H9 (cell line): Measurements from ENCODE around the gene SFMBT2. TPM values are rescaled to one million over a fixed set of nuclear protein-coding genes. Genes with fewer than 3 reads are reported as not detected.
"Not testable (repeated sequence)": the region's sequence is repeated elsewhere in the genome, so short reads cannot be mapped to it uniquely, and the experiment has no call there.

Source experiments
- DNase-seq: peaks from one replicate; pipeline ENCODE4 v3.0.0-alpha.2; 2017
- H2AFZ ChIP-seq: one replicate; pipeline ENCODE4 v1.6.1; 2013; ENCODE audit warnings: mild to moderate bottlenecking, low read length, control low read depth, moderate library complexity
- H2AK5ac ChIP-seq: 2 replicates; pipeline ENCODE4 v1.6.1; 2013; ENCODE audit warnings: low read length, control low read depth, mixed read lengths; ENCODE audit not compliant: insufficient read length
- H2BK120ac ChIP-seq: one replicate; pipeline ENCODE4 v1.6.1; 2013; ENCODE audit warnings: low read depth, mild to moderate bottlenecking, low read length, control low read depth, inconsistent platforms; ENCODE audit not compliant: poor library complexity, severe bottlenecking
- H2BK12ac ChIP-seq: 2 replicates; pipeline ENCODE4 v1.6.1; 2013; ENCODE audit warnings: low read length, control low read depth, mixed read lengths, low read depth; ENCODE audit not compliant: insufficient read length
- H2BK15ac ChIP-seq: 2 replicates; pipeline ENCODE4 v1.6.1; 2013; ENCODE audit warnings: low read depth, low read length, control low read depth
- H2BK20ac ChIP-seq: one replicate; pipeline ENCODE4 v1.6.1; 2013; ENCODE audit warnings: low read depth, mild to moderate bottlenecking, low read length, control low read depth, inconsistent platforms; ENCODE audit not compliant: poor library complexity, severe bottlenecking
- H2BK5ac ChIP-seq: 2 replicates; pipeline ENCODE4 v1.6.1; 2013; ENCODE audit warnings: low read length, control low read depth, mixed read lengths; ENCODE audit not compliant: insufficient read length
- H3K14ac ChIP-seq: 2 replicates; pipeline ENCODE4 v1.6.1; 2013; ENCODE audit warnings: low read length, control low read depth; ENCODE audit not compliant: insufficient read depth
- H3K18ac ChIP-seq: 2 replicates; pipeline ENCODE4 v1.6.1; 2013; ENCODE audit warnings: low read depth, mild to moderate bottlenecking, mixed read lengths, low read length, control low read depth; ENCODE audit not compliant: insufficient read length
- H3K23ac ChIP-seq: 2 replicates; pipeline ENCODE4 v1.6.1; 2013; ENCODE audit warnings: low read length, control low read depth, mixed read lengths, low read depth; ENCODE audit not compliant: insufficient read length
- H3K23me2 ChIP-seq: 2 replicates; pipeline ENCODE4 v1.6.1; 2013; ENCODE audit warnings: low read depth, mild to moderate bottlenecking, mixed read lengths, low read length, control low read depth; ENCODE audit not compliant: insufficient read length, poor library complexity, severe bottlenecking
- H3K27ac ChIP-seq: 2 replicates; pipeline ENCODE4 v1.5.1; 2013; ENCODE audit warnings: low read length, control low read depth, mixed read lengths, low read depth; ENCODE audit not compliant: insufficient read length
- H3K27me3 ChIP-seq: 2 replicates; pipeline ENCODE4 v1.6.1; 2013; ENCODE audit warnings: low read length, control low read depth, inconsistent platforms; ENCODE audit not compliant: insufficient read depth
- H3K4ac ChIP-seq: 2 replicates; pipeline ENCODE4 v1.6.1; 2013; ENCODE audit warnings: low read depth, mild to moderate bottlenecking, control low read depth, inconsistent platforms, low read length, moderate library complexity
- H3K4me1 ChIP-seq: 2 replicates; pipeline ENCODE4 v1.6.1; 2013; ENCODE audit warnings: low read length, control low read depth, inconsistent platforms; ENCODE audit not compliant: insufficient read depth
- H3K4me2 ChIP-seq: 2 replicates; pipeline ENCODE4 v1.6.1; 2013; ENCODE audit warnings: low read length, control low read depth, mixed read lengths; ENCODE audit not compliant: insufficient read length, insufficient read depth
- H3K56ac ChIP-seq: 2 replicates; pipeline ENCODE4 v1.6.1; 2013; ENCODE audit warnings: low read depth, mild to moderate bottlenecking, mixed read lengths, low read length, control low read depth; ENCODE audit not compliant: insufficient read length
- H3K79me1 ChIP-seq: 2 replicates; pipeline ENCODE4 v1.6.1; 2013; ENCODE audit warnings: low read depth, mild to moderate bottlenecking, moderate library complexity, low read length, control low read depth, inconsistent platforms; ENCODE audit not compliant: insufficient read depth, poor library complexity, severe bottlenecking
- H3K79me2 ChIP-seq: 2 replicates; pipeline ENCODE4 v1.6.1; 2013; ENCODE audit warnings: low read length, control low read depth, inconsistent platforms; ENCODE audit not compliant: insufficient read depth
- H3K9ac ChIP-seq: 2 replicates; pipeline ENCODE4 v1.6.1; 2013; ENCODE audit warnings: low read length, control low read depth, mixed read lengths; ENCODE audit not compliant: insufficient read length; ENCODE audit errors: extremely low read depth
- H3K9me3 ChIP-seq: one replicate; pipeline ENCODE4 v1.6.1; 2013; ENCODE audit warnings: low read depth, low read length, inconsistent platforms; ENCODE audit not compliant: control insufficient read depth
- H3T11ph ChIP-seq: one replicate; pipeline ENCODE4 v1.6.1; 2013; ENCODE audit warnings: mild to moderate bottlenecking, low read length, control low read depth, inconsistent platforms
- H4K20me1 ChIP-seq: one replicate; pipeline ENCODE4 v1.6.1; 2013; ENCODE audit not compliant: control insufficient read depth, insufficient read length, insufficient read depth
- H4K5ac ChIP-seq: 2 replicates; pipeline ENCODE4 v1.6.1; 2013; ENCODE audit warnings: low read depth, mild to moderate bottlenecking, mixed read lengths, low read length, control low read depth; ENCODE audit not compliant: insufficient read length
- H4K8ac ChIP-seq: replicated peaks from 2 replicates; pipeline ENCODE4 v1.6.1; 2013; ENCODE audit warnings: low read length, control low read depth, mixed read lengths, low read depth; ENCODE audit not compliant: insufficient read length
- H4K91ac ChIP-seq: 2 replicates; pipeline ENCODE4 v1.6.1; 2013; ENCODE audit warnings: low read depth, mild to moderate bottlenecking, moderate library complexity, mixed read lengths, low read length, control low read depth; ENCODE audit not compliant: insufficient read length
- H3K27ac Mint-ChIP-seq, 3 experiments: 2 replicates in 2 of 3; 3 replicates in 1 of 3; pipeline ENCODE4 v1.8.0; 2020 to 2021; ENCODE audit warnings: mixed read lengths in 3 of 3, mild to moderate bottlenecking in 1 of 3, moderate library complexity in 1 of 3
- H3K27me3 Mint-ChIP-seq: 2 replicates; pipeline ENCODE4 v1.8.0; 2021; ENCODE audit warnings: low read depth, mild to moderate bottlenecking, moderate library complexity, mixed read lengths
- H3K36me3 Mint-ChIP-seq, 3 experiments: 2 replicates in 2 of 3; 3 replicates in 1 of 3; pipeline ENCODE4 v1.8.0; 2020 to 2021; ENCODE audit warnings: low read depth in 3 of 3, mixed read lengths in 3 of 3; ENCODE audit not compliant: insufficient read depth in 1 of 3
- H3K4me1 Mint-ChIP-seq, 2 experiments: 2 replicates each; pipeline ENCODE4 v1.8.0; 2020; ENCODE audit warnings: mixed read lengths in 2 of 2
- H3K4me3 Mint-ChIP-seq, 2 experiments: 2 replicates in 1 of 2; 3 replicates in 1 of 2; pipeline ENCODE4 v1.8.0; 2020 to 2021; ENCODE audit warnings: mild to moderate bottlenecking in 2 of 2, mixed read lengths in 2 of 2, moderate library complexity in 1 of 2
- H3K9me3 Mint-ChIP-seq, 2 experiments: 2 replicates in 1 of 2; 3 replicates in 1 of 2; pipeline ENCODE4 v1.8.0; 2020; ENCODE audit warnings: mild to moderate bottlenecking in 2 of 2, mixed read lengths in 2 of 2, moderate library complexity in 1 of 2
- CTCF ChIP-seq: fragments of 200-600 bp; sonication (generic); conservative IDR thresholded peaks from 3 replicates; pipeline ENCODE4 v1.8.0; 2021; ENCODE audit warnings: antibody characterized with exemption, mild to moderate bottlenecking
- WGBS: extraction: QIAGEN DNeasy Blood & Tissue Kit; methylation state at CpG from one replicate; pipeline ENCODE4 v1.1.7; 2013; ENCODE audit warnings: missing lambda C conversion rate, low lambda C conversion rate, mixed read lengths; ENCODE audit not compliant: insufficient read length; ENCODE audit errors: extremely low coverage; 5-methylcytosine and 5-hydroxymethylcytosine counted together
- total RNA-seq: library from RNA; stranded (reverse); gene quantifications from 2 replicates; pipeline ENCODE4 v1.2.1, GENCODE V29; 2021

Gene SFMBT2
- total RNA-seq, 1 experiment from 2014 or later = 5.3 TPM

- H4K5ac ChIP-seq = no peak overlapping the region
- H3K14ac ChIP-seq = no peak overlapping the region
- no peaks in the 10 kb centered on the region; the same call in 1 of the 2 replicates for H3K4me1 ChIP-seq
- no peak overlapping the region for H3K4ac ChIP-seq
- no peak overlapping the region for H2AFZ ChIP-seq
- H2BK12ac ChIP-seq = no peak overlapping the region
- no peaks in the 10 kb centered on the region for H3K36me3 Mint-ChIP-seq
- no peaks in the 10 kb centered on the region for H3K79me1 ChIP-seq
- no peak overlapping the region for H4K8ac ChIP-seq
- H3T11ph ChIP-seq = no peak overlapping the region
- H3K9me3 Mint-ChIP-seq = no peaks in the 10 kb centered on the region
- no peak overlapping the region for H2BK15ac ChIP-seq
- no peaks in the 10 kb centered on the region for H4K20me1 ChIP-seq
- no peak overlapping the region for H3K27ac ChIP-seq
- peaks cover 20 to 22% of the 10 kb centered on the region in 2 experiments for H3K4me1 Mint-ChIP-seq
- H3K4me3 Mint-ChIP-seq = no peak overlapping the region
- H3K27me3 ChIP-seq = no peaks in the 10 kb centered on the region
- H3K79me2 ChIP-seq = no peaks in the 10 kb centered on the region
- no peaks in the 10 kb centered on the region for H3K23me2 ChIP-seq
- H3K18ac ChIP-seq = no peak overlapping the region
- H4K91ac ChIP-seq = no peak overlapping the region
- no peak overlapping the region for H3K9ac ChIP-seq
- H3K56ac ChIP-seq = no peak overlapping the region
- no peak overlapping the region for H3K4me2 ChIP-seq
- DNase-seq = no peak
- H3K27me3 Mint-ChIP-seq = no peaks in the 10 kb centered on the region
- H3K9me3 ChIP-seq = no peaks in the 10 kb centered on the region
- no CpG with 5 or more reads among the region's 5 CpGs for WGBS
- no peak overlapping the region for H3K23ac ChIP-seq
- no peak overlapping the region for H3K27ac Mint-ChIP-seq
- no peak overlapping the region for H2BK20ac ChIP-seq
- no peak overlapping the region for H2AK5ac ChIP-seq
- no peak overlapping the region for H2BK5ac ChIP-seq
- no peak for TF ChIP-seq CTCF
- H2BK120ac ChIP-seq = no peak overlapping the region
Observed at GRCh38 chr10:7300384-7300971, 110.4 kb downstream of the SFMBT2 start.

- not testable (repeated sequence) for H3K18ac ChIP-seq, H2BK15ac ChIP-seq, H4K5ac ChIP-seq, H3K4me2 ChIP-seq, H3K9me3 Mint-ChIP-seq, H2BK5ac ChIP-seq, H3K79me2 ChIP-seq, H3K27me3 ChIP-seq, H4K91ac ChIP-seq, H2AFZ ChIP-seq, H4K20me1 ChIP-seq, H3K27ac ChIP-seq, H3K23me2 ChIP-seq, H3T11ph ChIP-seq, H3K36me3 Mint-ChIP-seq, H3K23ac ChIP-seq, H3K27me3 Mint-ChIP-seq, H3K27ac Mint-ChIP-seq, H4K8ac ChIP-seq, H3K56ac ChIP-seq, H3K14ac ChIP-seq, H3K4ac ChIP-seq, H3K4me3 Mint-ChIP-seq, H2BK120ac ChIP-seq, H3K4me1 ChIP-seq, H2BK12ac ChIP-seq, H3K9me3 ChIP-seq, H2BK20ac ChIP-seq, H3K9ac ChIP-seq, DNase-seq, H3K79me1 ChIP-seq, H2AK5ac ChIP-seq
- peaks cover 20 to 22% of the 10 kb centered on the region in 2 experiments for H3K4me1 Mint-ChIP-seq
- WGBS = no CpG with 5 or more reads among the region's 7 CpGs
Observed at GRCh38 chr10:7299601-7300325, 111.1 kb downstream of the SFMBT2 start.
